SK-N-MC (cell line): ENCODE results near the gene KAZN.

ENCODE experiments used
- DNase-seq: peaks from one replicate; pipeline ENCODE4 v3.0.0-alpha.2; 2011; ENCODE audit warnings: low read depth, low spot score
- H3K27ac ChIP-seq: fragments of 200-600 bp; sonication (generic); 2 replicates; pipeline ENCODE4 v1.5.1; 2016; ENCODE audit warnings: mixed run types
- H3K36me3 ChIP-seq: fragments of 200-600 bp; sonication (generic); 2 replicates; pipeline ENCODE4 v1.6.1; 2017; ENCODE audit warnings: antibody characterized with exemption, low read length, mixed read lengths; ENCODE audit not compliant: insufficient read depth
- H3K4me3 ChIP-seq: fragments of 200-600 bp; sonication (generic); 2 replicates; pipeline ENCODE4 v1.5.1; 2016
- H3K9ac ChIP-seq: fragments of 200-600 bp; sonication (generic); 2 replicates; pipeline ENCODE4 v1.8.0; 2017; ENCODE audit warnings: mixed run types, mixed read lengths; ENCODE audit not compliant: insufficient read length
- H3K9me3 ChIP-seq: fragments of 200-600 bp; sonication (generic); 2 replicates; pipeline ENCODE4 v1.6.1; 2017; ENCODE audit warnings: low read depth, mild to moderate bottlenecking, antibody characterized with exemption, low read length, moderate library complexity, mixed read lengths
- EZH2 ChIP-seq: fragments of 200-600 bp; sonication (generic); IDR thresholded peaks from one replicate; pipeline ENCODE4 v1.6.1; 2017; ENCODE audit warnings: antibody characterized with exemption
- FOXP2 ChIP-seq: optimal IDR thresholded peaks from 2 replicates; pipeline ENCODE3; 2011; ENCODE audit warnings: mild to moderate bottlenecking, moderate library complexity; ENCODE audit not compliant: insufficient read depth; ENCODE audit errors: extremely low read length, control extremely low read depth
- POLR2AphosphoS5 ChIP-seq: IDR thresholded peaks from 2 replicates; pipeline ENCODE4 v1.6.1; 2012; ENCODE audit warnings: mild to moderate bottlenecking, low read depth, low read length, borderline replicate concordance

Gene KAZN

DNA sequence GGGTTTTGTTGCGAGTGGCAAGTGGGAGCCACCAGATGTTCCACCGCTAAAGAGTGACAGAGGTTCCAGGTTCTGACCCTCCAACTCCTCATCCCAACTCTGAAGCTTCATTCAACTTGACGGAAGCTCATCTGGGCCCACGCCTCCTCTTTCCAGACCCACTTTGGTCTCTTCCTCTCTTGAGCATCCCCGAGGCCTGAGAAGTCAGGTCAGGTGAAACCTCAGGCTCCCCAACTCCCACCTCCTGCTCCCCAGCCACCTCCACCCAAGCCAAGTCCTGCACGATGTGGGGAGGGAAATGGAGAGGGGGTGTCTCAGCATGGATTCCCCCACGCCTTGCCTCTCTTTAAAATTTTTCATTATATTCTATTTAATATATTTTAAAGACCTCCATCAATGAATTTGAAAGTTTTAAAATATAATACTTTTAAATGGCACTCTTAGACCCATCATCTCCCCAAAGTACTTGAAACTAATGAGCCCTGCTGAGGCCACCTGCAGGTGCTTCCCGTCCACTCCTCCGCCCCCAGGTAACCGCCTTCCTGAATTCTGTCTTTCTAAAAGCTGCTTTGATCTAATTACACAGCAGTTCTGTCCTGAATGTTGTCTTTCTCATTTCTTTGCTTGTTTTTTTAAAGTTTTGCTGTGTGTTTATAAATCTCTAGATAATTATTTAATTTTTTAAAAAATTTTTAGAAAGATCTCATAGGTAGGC is 238.1 kb downstream of the KAZN start:
- H3K27ac ChIP-seq, result no peak overlapping the region
- TF ChIP-seq FOXP2 (no peak), POLR2AphosphoS5 (no peak), EZH2 (no peak)
- DNase-seq, result no peak
- H3K36me3 ChIP-seq, result no peaks in the 10 kb centered on the region
- no peak overlapping the region for H3K4me3 ChIP-seq
- no peaks in the 10 kb centered on the region for H3K9me3 ChIP-seq
- H3K9ac ChIP-seq, result no peak overlapping the region

DNA sequence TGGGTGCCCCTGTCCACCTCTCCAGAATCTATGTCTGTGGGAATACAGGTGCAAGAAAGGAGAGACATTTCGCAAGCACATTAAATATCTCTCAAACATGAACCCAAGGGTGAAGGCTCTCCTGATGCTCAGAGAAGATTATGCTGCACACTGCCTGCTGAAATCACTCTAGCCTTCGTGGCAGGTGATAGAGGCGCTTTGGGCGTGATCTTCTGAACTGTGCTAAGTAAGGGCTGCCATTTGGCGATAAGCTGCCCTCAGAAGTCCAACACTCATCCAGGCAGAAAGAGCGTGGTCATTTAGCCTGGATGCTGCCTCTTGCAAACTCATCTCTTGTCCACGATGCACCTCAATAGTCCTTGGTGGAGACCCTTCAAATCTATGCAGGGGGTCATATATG is 241.9 kb downstream of the KAZN start:
- DNase-seq, result no peak
- no peak overlapping the region for H3K27ac ChIP-seq
- no peak overlapping the region for H3K4me3 ChIP-seq
- TF ChIP-seq EZH2 (no peak), POLR2AphosphoS5 (no peak), FOXP2 (no peak)
- H3K9me3 ChIP-seq, result no peaks in the 10 kb centered on the region
- no peak overlapping the region for H3K9ac ChIP-seq
- H3K36me3 ChIP-seq, result no peaks in the 10 kb centered on the region

DNA sequence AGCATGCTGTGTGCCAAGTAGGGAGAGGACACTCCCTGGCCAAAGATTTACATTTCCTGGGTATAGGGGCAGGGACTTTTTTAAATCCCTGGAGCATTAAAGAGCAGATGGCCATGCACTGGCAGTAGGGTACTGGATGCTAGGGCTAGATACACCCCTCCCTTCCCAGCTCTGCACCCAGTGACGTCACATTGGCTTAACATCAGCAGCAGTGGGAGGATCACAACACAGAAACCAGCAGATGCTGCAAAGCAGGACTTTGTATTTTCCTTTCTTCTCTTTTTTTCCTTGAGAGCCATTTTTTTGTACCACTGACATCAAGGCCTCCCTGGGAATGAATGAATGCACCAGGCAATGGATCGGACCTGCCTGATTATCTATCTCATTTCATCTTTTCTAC is 243.0 kb downstream of the KAZN start:
- TF ChIP-seq FOXP2 (no peak), EZH2 (no peak), POLR2AphosphoS5 (no peak)
- H3K9me3 ChIP-seq, result no peaks in the 10 kb centered on the region
- H3K4me3 ChIP-seq, result no peak overlapping the region
- no peak overlapping the region for H3K27ac ChIP-seq
- no peak for DNase-seq
- H3K36me3 ChIP-seq, result no peaks in the 10 kb centered on the region
- no peak overlapping the region for H3K9ac ChIP-seq

DNA sequence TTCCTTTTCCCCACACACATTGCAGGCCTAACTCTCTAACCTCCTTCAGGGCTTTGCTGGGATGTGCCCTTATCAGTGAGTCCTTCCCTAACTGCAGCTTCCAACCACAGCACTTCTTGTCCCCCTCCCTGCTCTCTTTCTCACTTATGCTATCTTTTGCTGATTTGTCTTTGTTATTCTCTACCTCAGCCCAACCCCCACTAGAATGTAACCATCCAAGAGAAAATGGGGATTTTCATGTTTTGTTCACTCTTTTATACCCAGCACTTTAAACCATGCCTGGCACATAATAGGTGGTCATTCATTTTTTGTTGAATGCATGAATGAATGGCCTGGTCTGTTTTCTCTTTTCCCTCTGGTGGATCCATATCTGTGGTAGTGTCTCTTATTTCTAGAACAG is 243.5 kb downstream of the KAZN start:
- DNase-seq, result no peak
- Histone ChIP-seq H3K27ac (no peak overlapping the region), H3K9ac (no peak overlapping the region), H3K4me3 (no peak overlapping the region), H3K36me3 (no peaks in the 10 kb centered on the region), H3K9me3 (no peaks in the 10 kb centered on the region)
- TF ChIP-seq POLR2AphosphoS5 (no peak), EZH2 (no peak), FOXP2 (no peak)

DNA sequence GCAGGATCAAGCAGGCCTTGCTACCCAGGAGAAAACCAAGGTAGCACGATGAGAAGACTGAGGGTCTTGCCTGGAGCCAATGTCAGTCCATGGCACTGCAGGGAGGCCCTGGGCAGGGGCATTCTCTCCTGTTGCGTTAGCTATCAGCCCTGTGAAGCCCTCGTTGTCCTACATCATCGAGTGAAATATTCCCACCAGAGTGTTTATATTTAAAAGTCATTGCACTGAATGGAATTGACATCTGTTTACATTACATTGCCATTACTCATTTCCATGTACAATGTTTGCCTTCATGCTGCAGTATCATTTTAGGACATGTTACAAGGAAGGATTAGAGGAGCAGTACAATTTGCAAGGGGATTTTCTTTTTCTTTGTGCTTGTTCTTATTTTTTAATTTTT is 243.9 kb downstream of the KAZN start:
- no peak overlapping the region for H3K27ac ChIP-seq
- H3K36me3 ChIP-seq, result no peaks in the 10 kb centered on the region
- no peak overlapping the region for H3K4me3 ChIP-seq
- H3K9me3 ChIP-seq, result no peaks in the 10 kb centered on the region
- no peak for DNase-seq
- no peak overlapping the region for H3K9ac ChIP-seq
- TF ChIP-seq EZH2 (no peak), POLR2AphosphoS5 (no peak), FOXP2 (no peak)

DNA sequence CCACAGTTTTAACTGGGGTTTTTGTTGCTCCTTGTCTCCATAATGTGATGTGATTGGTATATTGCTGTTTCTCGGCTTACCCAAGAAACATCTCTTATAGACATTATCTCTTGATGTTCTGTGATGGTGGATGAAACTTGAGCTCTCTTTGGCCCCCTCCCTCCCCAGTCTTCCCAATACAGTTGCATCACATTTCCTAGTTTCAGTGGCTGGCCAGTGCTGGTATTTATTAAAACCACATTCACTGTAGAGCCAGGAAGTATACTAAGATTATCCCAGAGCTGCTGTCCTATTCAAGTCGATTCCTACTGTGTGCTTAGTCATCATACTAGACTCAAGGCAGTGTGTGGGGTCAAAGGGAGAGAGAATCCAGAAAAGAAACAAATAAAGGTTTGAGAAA is 244.4 kb downstream of the KAZN start:
- H3K4me3 ChIP-seq, result no peak overlapping the region

DNA sequence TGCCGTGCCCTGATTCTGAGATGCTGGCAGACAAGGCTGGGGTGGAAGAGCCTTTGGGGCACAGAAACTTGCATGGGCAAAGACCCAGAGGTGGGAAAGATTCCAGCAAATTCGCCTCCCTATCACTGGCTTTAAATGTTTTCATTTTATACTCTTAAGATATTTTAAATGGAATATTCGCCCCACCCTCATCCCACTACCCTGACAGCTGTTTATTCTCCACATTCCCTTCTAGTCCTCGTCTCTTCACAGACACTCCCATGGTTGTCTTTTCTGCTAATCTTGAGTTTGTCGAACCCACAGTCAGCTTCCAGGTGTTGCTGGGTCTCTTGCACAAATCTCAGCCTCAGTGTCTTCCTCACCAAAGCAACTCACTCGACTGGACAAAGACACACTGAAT is 245.0 kb downstream of the KAZN start:
- no peak for TF ChIP-seq POLR2AphosphoS5
- no peak for TF ChIP-seq FOXP2
- TF ChIP-seq EZH2, result no peak
- Histone ChIP-seq H3K9ac (no peak overlapping the region), H3K4me3 (no peak overlapping the region), H3K9me3 (no peaks in the 10 kb centered on the region), H3K36me3 (no peaks in the 10 kb centered on the region), H3K27ac (no peak overlapping the region)
- DNase-seq, result no peak

More for the DNA sequence above, 244.4 kb downstream of the KAZN start:
- Histone ChIP-seq H3K36me3 (no peaks in the 10 kb centered on the region), H3K27ac (no peak overlapping the region), H3K9ac (no peak overlapping the region), H3K9me3 (no peaks in the 10 kb centered on the region)
- DNase-seq, result no peak
- no peak for TF ChIP-seq FOXP2
- TF ChIP-seq POLR2AphosphoS5, result no peak
- TF ChIP-seq EZH2, result no peak

DNA sequence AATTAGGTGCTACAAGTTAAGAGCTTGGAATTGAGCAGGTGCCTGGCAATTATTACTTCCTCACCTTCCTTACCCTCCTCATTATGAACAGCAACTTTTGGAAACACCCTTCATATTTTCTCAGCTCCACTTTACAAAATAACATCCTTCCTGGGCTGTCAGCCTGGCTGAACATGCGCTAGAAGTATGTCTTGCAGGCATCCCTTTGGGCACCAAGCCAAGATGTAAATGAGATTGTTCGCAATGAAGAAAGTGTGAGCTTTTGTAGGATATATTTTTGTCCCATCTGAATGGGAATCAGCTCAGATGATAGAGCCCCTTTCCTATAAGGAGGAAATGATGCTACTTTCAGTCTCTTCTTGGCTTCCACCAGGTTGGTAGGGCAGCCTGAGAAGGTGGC is 245.9 kb downstream of the KAZN start:
- no peak for TF ChIP-seq FOXP2
- Histone ChIP-seq H3K9me3 (no peaks in the 10 kb centered on the region), H3K9ac (no peak overlapping the region), H3K4me3 (no peak overlapping the region), H3K36me3 (no peaks in the 10 kb centered on the region), H3K27ac (no peak overlapping the region)
- no peak for DNase-seq

DNA sequence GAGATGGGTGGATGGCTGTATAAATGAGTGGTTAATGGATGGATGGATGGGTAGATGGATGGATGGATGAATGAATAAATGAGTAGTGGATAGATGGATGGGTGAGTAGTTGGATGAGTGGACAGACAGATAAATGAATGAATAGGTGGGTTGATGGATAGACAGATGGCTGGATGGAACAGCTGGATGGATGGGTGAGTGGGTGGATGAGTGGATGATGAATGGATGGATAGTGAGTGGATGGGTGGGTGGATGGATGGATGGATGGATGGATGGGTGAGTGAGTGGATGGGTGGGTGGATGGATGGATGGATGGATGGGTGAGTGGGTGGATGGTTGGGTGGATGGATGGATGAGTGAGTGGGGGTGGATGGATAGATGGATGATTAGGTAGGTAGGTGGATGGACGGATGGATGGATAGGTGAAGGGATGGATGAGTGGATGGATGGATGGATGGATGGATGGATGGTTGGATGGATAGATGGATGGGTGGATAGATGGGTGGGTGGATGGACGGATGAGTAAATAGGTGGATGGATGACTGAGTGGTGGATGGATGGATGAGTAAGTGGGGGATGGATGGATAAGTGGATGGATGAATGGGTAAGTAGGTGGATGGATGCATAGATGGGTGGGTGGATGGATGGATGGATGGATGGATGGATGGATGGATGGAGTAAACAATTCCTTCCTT is 246.6 kb downstream of the KAZN start:
- TF ChIP-seq FOXP2 (no peak), EZH2 (no peak), POLR2AphosphoS5 (no peak)
- no peaks in the 10 kb centered on the region for H3K36me3 ChIP-seq
- H3K9me3 ChIP-seq, result no peaks in the 10 kb centered on the region
- H3K9ac ChIP-seq, result no peak overlapping the region
- no peak overlapping the region for H3K4me3 ChIP-seq
- no peak overlapping the region for H3K27ac ChIP-seq
- DNase-seq, result no peak
